ENCODE data around the gene NFU1. TPM values are rescaled to one million over a fixed set of nuclear protein-coding genes. Genes with fewer than 3 reads are reported as not detected.

NFU1 gene
- total and polyA plus RNA-seq, 12 donors, result 47.3 to 117 (median 55.6) TPM

DNA sequence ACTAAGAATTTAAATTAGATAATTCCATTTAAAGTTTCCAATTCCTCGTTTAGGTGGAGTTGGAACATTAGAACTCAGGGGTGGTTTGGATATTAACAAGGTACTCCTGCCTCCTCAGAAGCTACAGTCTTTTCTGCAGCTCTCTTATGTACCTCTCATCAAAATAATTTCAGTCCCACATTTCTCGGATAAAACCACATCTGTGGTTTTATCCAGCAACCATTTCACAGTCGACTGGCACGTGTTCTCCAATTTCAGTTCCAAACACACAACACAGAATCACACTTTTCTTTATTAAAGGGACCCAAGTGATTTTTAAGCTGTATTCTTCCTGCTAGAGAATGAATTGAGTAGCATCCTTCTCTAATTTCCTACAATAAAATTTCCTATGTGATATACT lies 22.7 kb upstream of the NFU1 start:
- DNase-seq, result no peak
- WGBS, 4 donors, result 78 to 93% (median 88%) methylated on average over 4 of the region's 4 CpGs
- no peak for TF ChIP-seq POLR2A (IDR thresholded peaks at IDR 0.05)
- TF ChIP-seq, protein P1, sequence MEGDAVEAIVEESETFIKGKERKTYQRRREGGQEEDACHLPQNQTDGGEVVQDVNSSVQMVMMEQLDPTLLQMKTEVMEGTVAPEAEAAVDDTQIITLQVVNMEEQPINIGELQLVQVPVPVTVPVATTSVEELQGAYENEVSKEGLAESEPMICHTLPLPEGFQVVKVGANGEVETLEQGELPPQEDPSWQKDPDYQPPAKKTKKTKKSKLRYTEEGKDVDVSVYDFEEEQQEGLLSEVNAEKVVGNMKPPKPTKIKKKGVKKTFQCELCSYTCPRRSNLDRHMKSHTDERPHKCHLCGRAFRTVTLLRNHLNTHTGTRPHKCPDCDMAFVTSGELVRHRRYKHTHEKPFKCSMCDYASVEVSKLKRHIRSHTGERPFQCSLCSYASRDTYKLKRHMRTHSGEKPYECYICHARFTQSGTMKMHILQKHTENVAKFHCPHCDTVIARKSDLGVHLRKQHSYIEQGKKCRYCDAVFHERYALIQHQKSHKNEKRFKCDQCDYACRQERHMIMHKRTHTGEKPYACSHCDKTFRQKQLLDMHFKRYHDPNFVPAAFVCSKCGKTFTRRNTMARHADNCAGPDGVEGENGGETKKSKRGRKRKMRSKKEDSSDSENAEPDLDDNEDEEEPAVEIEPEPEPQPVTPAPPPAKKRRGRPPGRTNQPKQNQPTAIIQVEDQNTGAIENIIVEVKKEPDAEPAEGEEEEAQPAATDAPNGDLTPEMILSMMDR (IDR thresholded peaks at IDR 0.05), result no peak
- Histone ChIP-seq H3K9me3 (replicated peaks in 1 of 3) (no peaks in the 10 kb centered on the region), H3K27me3 (no peaks in the 10 kb centered on the region), H3K4me1 (replicated peaks in 1 of 2) (no peaks in the 10 kb centered on the region), H3K4me3 (no peak overlapping the region), H3K36me3 (replicated peaks in 1 of 2) (no peaks in the 10 kb centered on the region), H3K27ac (no peak overlapping the region)
- intact Hi-C loops (cut with DNase I), result no loop called here

DNA sequence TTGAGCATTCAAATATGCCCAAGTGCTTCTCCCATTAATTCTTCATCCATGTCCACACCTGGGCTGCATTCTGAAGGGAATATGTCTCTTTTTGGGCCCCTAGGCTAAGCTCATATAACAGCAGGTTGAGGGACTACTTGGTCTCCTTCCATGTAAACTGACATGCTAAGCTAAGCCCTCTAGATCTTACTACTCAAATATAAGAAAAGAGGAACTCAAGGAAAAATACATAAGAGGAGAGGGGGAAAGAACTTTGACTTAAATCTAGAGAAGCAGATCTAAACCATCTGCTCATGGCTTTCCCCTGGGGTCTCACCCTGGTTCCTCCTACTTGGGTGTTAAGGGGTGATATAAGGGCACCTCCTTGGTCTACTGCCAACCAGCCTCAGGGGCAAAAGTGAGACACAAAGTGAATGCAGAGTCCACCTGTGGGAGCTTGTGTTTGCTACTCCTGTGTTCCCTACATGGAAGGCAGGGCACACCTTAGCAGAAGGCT lies 19.8 kb upstream of the NFU1 start:
- Histone ChIP-seq H3K27ac (no peak overlapping the region), H3K27me3 (no peaks in the 10 kb centered on the region), H3K36me3 (replicated peaks in 1 of 2) (no peaks in the 10 kb centered on the region), H3K9me3 (replicated peaks in 1 of 3) (no peaks in the 10 kb centered on the region), H3K4me3 (no peak overlapping the region), H3K4me1 (replicated peaks in 1 of 2) (no peaks in the 10 kb centered on the region)
- no peak for TF ChIP-seq POLR2A (IDR thresholded peaks at IDR 0.05)
- TF ChIP-seq, protein P1 (IDR thresholded peaks at IDR 0.05), result no peak
- intact Hi-C loops (cut with DNase I), result no loop called here
- DNase-seq, result no peak

DNA sequence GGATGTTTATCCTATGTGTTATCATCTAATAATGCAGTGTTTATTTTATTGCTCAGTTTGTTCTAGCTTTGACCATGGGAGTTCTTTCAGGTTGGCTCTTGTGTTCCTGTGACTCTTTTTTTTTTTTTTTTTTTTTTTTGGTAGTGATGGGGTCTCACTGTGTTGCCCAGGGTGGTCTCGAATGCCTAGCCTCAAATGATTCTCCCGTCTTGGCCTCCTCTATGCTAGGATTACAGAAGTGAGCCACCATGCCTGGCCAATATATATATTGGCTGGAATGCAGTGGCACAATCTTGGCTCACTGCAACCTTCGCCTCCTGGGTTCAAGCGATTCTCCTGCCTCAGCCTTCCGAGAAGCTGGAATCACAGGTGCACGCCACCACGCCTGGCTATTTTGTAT lies 18.9 kb upstream of the NFU1 start:
- H3K4me1 ChIP-seq (replicated peaks in 1 of 2), result no peaks in the 10 kb centered on the region
- intact Hi-C loops (cut with DNase I), result no loop called here
- WGBS, 4 donors, result 92 to 97% (median 94%) methylated on average over 7 of the region's 7 CpGs

DNA sequence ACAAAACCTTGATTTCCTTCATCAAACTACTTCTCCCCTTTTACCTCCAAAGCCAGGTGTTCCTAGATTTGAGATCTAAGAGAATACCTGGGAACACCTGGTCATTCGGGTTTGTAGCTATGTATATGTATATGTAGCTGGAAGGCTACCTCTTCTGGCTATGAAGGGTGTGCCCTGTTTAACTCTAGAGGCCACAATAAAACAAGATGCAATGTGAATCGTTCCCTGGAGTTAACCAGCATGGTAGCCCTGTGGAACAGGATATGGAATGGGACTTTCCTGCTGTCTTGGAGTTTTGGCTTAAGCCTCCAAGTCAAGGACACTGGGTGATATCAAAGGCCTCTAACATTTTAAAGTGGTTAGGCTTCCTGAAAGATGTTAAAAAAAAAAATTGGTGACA lies 17.7 kb upstream of the NFU1 start:
- TF ChIP-seq, protein P1 (IDR thresholded peaks at IDR 0.05), result no peak
- no peak for TF ChIP-seq POLR2A (IDR thresholded peaks at IDR 0.05)
- DNase-seq, result no peak
- Histone ChIP-seq H3K27ac (no peak overlapping the region), H3K4me3 (no peak overlapping the region), H3K4me1 (replicated peaks in 1 of 2) (no peaks in the 10 kb centered on the region), H3K9me3 (replicated peaks in 1 of 3) (no peaks in the 10 kb centered on the region), H3K27me3 (no peaks in the 10 kb centered on the region), H3K36me3 (replicated peaks in 1 of 2) (no peaks in the 10 kb centered on the region)
- intact Hi-C loops (cut with DNase I), result no loop called here
- 84 to 97% (median 88%) methylated on average over 2 of the region's 2 CpGs for WGBS, 4 donors

More for the DNA sequence above, 18.9 kb upstream of the NFU1 start:
- Histone ChIP-seq H3K27me3 (no peaks in the 10 kb centered on the region), H3K36me3 (replicated peaks in 1 of 2) (no peaks in the 10 kb centered on the region), H3K27ac (no peak overlapping the region), H3K4me3 (no peak overlapping the region), H3K9me3 (replicated peaks in 1 of 3) (no peaks in the 10 kb centered on the region)
- TF ChIP-seq, protein P1 (IDR thresholded peaks at IDR 0.05), result no peak
- TF ChIP-seq POLR2A (IDR thresholded peaks at IDR 0.05), result no peak
- no peak for DNase-seq
